Measurements from ENCODE around the gene MUC5AC. TPM values are rescaled to one million over a fixed set of nuclear protein-coding genes. Genes with fewer than 3 reads are reported as not detected.

Gene MUC5AC
- total and polyA plus RNA-seq, 2 of the 13 experiments (the other 11 are each of a cell fraction or from before 2014, with no cell fraction given) = under 0.01 TPM; not detected in 1

DNA sequence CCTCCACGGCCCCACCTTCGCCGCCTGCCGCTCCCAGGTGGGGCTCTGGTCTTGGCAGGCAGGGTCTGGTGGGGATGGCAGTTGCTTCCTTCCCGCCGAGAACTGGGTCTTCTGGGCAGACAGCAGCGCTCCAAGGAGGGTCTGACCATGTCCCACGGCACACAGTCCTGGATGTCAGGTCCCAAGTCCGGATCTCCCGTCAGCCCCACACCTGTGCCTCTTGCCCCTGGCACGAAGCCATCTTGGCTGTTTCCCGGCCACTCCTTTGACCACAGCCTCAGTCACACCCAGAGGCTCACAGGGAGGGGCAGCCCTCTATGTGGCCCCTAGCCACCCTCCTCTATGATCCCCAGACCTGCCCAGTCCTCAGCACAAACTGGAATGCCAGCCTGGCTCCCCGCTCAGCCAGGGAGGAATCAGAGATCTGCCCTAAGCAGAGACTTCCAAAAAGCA, 79.4 kb downstream of the MUC5AC start (continued):
- no peak for TF ChIP-seq BRCA1 (CRISPR knock-in tag; IDR thresholded peaks at IDR 0.05)
- TF ChIP-seq ZNF251 (CRISPR knock-in tag; IDR thresholded peaks at IDR 0.05) = no peak
- TF ChIP-seq ZNF547 (CRISPR knock-in tag; IDR thresholded peaks at IDR 0.05) = no peak
- no peak for TF ChIP-seq ZMYM3 (CRISPR knock-in tag; IDR thresholded peaks at IDR 0.05)

DNA sequence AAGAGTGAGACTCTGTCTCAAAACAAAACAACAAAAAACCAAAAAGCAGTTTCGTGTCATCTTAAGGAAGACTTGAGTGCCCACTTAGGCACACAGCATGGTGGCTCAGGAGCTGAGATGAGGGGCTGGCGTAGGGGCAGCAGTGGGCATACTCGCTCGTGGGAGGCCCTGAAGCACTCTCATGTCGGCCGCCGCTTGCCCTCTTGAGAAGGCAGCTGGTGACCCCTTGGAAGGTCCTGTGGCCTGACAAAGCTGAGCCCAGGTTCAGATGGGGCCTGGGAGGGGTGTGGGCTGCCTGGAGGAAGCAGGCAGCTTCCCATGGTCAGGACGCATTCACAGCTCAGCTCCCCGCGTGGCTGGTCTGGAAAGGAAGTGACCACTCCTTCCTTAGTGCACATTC, 80.1 kb downstream of the MUC5AC start:
- POLR2A ChIA-PET = no interaction called here
- Histone ChIP-seq H4K20me1 (ENCODE audit: insufficient read depth, low read length) (no peaks in the 10 kb centered on the region), H3K9ac (ENCODE audit: insufficient read depth, low read depth, low read length) (no peak overlapping the region), H3K36me3 (replicated peaks in 1 of 2; ENCODE audit: control insufficient read depth in 1 of 2, insufficient read depth in 2 of 2, low read length in 2 of 2) (no peaks in the 10 kb centered on the region), H3K79me2 (ENCODE audit: insufficient read depth, low read length) (no peaks in the 10 kb centered on the region), H3K4me2 (ENCODE audit: low read depth, low read length) (no peak overlapping the region), H3K4me1 (ENCODE audit: insufficient read depth, low read length) (no peaks in the 10 kb centered on the region), H2AFZ (ENCODE audit: low read length) (no peak overlapping the region), H3K27ac (ENCODE audit: extremely low read length, insufficient read depth, low read length) (no peak overlapping the region), H3K9me3 (ENCODE audit: low read length) (no peaks in the 10 kb centered on the region), H3K27me3 (ENCODE audit: control insufficient read depth in 1 of 2, insufficient read depth in 2 of 2, low read length in 2 of 2) (peaks cover 0 to 3% of the 10 kb centered on the region in 2 experiments; a peak in 2 of 5 replicates), H3K4me3 (replicated peaks in 1 of 3; ENCODE audit: insufficient read depth in 1 of 3, low read depth in 2 of 3, low read length in 3 of 3) (no peak overlapping the region)
- intact Hi-C loops (cut with micrococcal nuclease; ENCODE audit: unreplicated experiment) = no loop called here
- WGBS (ENCODE audit: low lambda C conversion rate) = 80% methylated on average over 6 of the region's 10 CpGs
- BruUV-seq (replicated peaks) = no TSS peak
- DNase-seq (ENCODE audit: low spot score) (no peak), FAIRE-seq (no peak), ATAC-seq (no peak)
- CTCF ChIA-PET (ENCODE audit: low intra/inter-chr PET ratio, low total read pairs) = no interaction called here
- no peak for TF ChIP-seq ZSCAN21 (CRISPR knock-in tag; IDR thresholded peaks at IDR 0.05; ENCODE audit: borderline replicate concordance)
- TF ChIP-seq FOXC1 (CRISPR knock-in tag; IDR thresholded peaks at IDR 0.05; ENCODE audit: borderline replicate concordance) = no peak
- no peak for TF ChIP-seq PCBP1 (IDR thresholded peaks at IDR 0.05; ENCODE audit: borderline replicate concordance, low read depth, low read length)
- no peak for TF ChIP-seq U2AF2 (IDR thresholded peaks at IDR 0.05; ENCODE audit: low read depth, low read length)
- TF ChIP-seq ZNF30 (CRISPR knock-in tag; IDR thresholded peaks at IDR 0.05) = no peak
- TF ChIP-seq, protein P1, sequence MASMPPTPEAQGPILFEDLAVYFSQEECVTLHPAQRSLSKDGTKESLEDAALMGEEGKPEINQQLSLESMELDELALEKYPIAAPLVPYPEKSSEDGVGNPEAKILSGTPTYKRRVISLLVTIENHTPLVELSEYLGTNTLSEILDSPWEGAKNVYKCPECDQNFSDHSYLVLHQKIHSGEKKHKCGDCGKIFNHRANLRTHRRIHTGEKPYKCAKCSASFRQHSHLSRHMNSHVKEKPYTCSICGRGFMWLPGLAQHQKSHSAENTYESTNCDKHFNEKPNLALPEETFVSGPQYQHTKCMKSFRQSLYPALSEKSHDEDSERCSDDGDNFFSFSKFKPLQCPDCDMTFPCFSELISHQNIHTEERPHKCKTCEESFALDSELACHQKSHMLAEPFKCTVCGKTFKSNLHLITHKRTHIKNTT (CRISPR knock-in tag; IDR thresholded peaks at IDR 0.05) = no peak
- no peak for TF ChIP-seq RBM22 (optimal IDR thresholded peaks at IDR 0.05; ENCODE audit: low read length)
- in situ Hi-C loops (cut with HindIII; ENCODE audit: extremely low pct_ligation_motif_present, low pct_unique_long_range_greater_than_20kb) = no loop called here

Measured in HepG2 (cell line).